Stomach (tissue), 9 donors: Measurements from ENCODE around the gene RIMS1. TPM values are rescaled to one million over a fixed set of nuclear protein-coding genes. Genes with fewer than 3 reads are reported as not detected.
A peak's percentile ranks its signal among the peaks of the same experiment; 100 is the strongest.

Experiments used
- DNase-seq, 2 donors: peaks; one replicate each; pipeline versions ENCODE4 v3.0.0 to v3.0.0-alpha.2; 2013 to 2019
- H3K27ac ChIP-seq, 5 donors: fragments of 200-600 bp in 4 of 5; sonication (generic) in 4 of 5; one replicate each; pipeline ENCODE4 v1.5.1; 2013 to 2019; ENCODE audit warnings: mild to moderate bottlenecking in 1 of 5, moderate library complexity in 1 of 5
- H3K27me3 ChIP-seq, 3 donors: fragments of 200-600 bp; sonication (generic); one replicate each; pipeline ENCODE4 v1.5.1; 2017 to 2019; ENCODE audit warnings: mixed run types in 1 of 3
- H3K36me3 ChIP-seq, 4 donors: fragments of 200-600 bp; sonication (generic); 1 replicate in 3 of 4; 2 replicates in 1 of 4; pipeline ENCODE4 v1.5.1; 2016 to 2019
- H3K4me1 ChIP-seq, 4 donors: fragments of 200-600 bp; sonication (generic); one replicate each; pipeline ENCODE4 v1.5.1; 2016 to 2019
- H3K4me3 ChIP-seq, 4 donors: fragments of 200-600 bp; sonication (generic) in 3 of 4; one replicate each; pipeline ENCODE4 v1.5.1; 2016 to 2019; ENCODE audit warnings: mild to moderate bottlenecking in 1 of 4
- H3K9me3 ChIP-seq, 4 donors: fragments of 200-600 bp; sonication (generic); one replicate each; pipeline ENCODE4 v1.5.1; 2016 to 2019
- CTCF ChIP-seq, 7 experiments: fragments of 450-650 bp in 4 of 7; fragments of 200-600 bp in 3 of 7; sonication (generic) in 3 of 7; IDR thresholded peaks; one replicate each; pipeline ENCODE4 v1.5.1; 2016 to 2019; ENCODE audit warnings: antibody characterized with exemption in 7 of 7, control low read depth in 2 of 7, mild to moderate bottlenecking in 1 of 7
- EP300 ChIP-seq: sonication (generic); formaldehyde crosslinking; IDR thresholded peaks from one replicate; pipeline ENCODE4 v1.6.1; 2017; ENCODE audit warnings: antibody characterized with exemption
- POLR2A ChIP-seq, 4 donors: fragments of 450-650 bp; IDR thresholded peaks; one replicate each; pipeline ENCODE4 v1.6.1; 2016; ENCODE audit warnings: antibody characterized with exemption in 4 of 4, control low read depth in 2 of 4, mild to moderate bottlenecking in 1 of 4, moderate library complexity in 1 of 4
- POLR2AphosphoS5 ChIP-seq, 3 donors: sonication (generic); formaldehyde crosslinking; IDR thresholded peaks; one replicate each; pipeline ENCODE4 v1.6.1; 2016; ENCODE audit warnings: antibody characterized with exemption in 3 of 3
- WGBS, 5 donors: extraction: QIAGEN DNeasy Blood & Tissue Kit in 3 of 5; methylation state at CpG; one replicate each; pipeline versions ENCODE4 v1.1.5 to v1.1.7; 2013 to 2018; 5-methylcytosine and 5-hydroxymethylcytosine counted together
- intact Hi-C: fragments of 100-400 bp; cut with DNase I; formaldehyde crosslinking; loops from one replicate; pipeline ENCODE4 v1.15.1; 2023; ENCODE audit warnings: low total_unique reads
- polyA plus RNA-seq, 3 donors: library from polyadenylated mRNA; stranded (reverse); fragments of 200-250 nt; gene quantifications; one replicate each; pipeline ENCODE4 v1.2.3, GENCODE V29; 2013
- total RNA-seq, 5 donors: library from RNA; depleted of rRNA; stranded (reverse); fragments of >200 nt; gene quantifications; one replicate each; pipeline versions ENCODE4 v1.1.0 to v1.2.3, GENCODE V29; 2014 to 2016
- donor health status: healthy with polysubstance abuse.
- donor health status: Bipolar disorder and iron deficiency.
- donor health status: healthy.

The RIMS1 gene
- total and polyA plus RNA-seq, 8 donors = 0.13 to 45.2 (median 5.1) TPM

- H3K4me1 ChIP-seq = no peaks in the 10 kb centered on the region
- H3K9me3 ChIP-seq = no peaks in the 10 kb centered on the region
- intact Hi-C loops = no loop called here
- no peak overlapping the region for H3K27ac ChIP-seq
- WGBS, 5 donors = 43 to 68% (median 57%) methylated on average over 1 of the region's 1 CpG
- H3K27me3 ChIP-seq = no peaks in the 10 kb centered on the region
- no peak for DNase-seq
- no peaks in the 10 kb centered on the region for H3K36me3 ChIP-seq
- TF ChIP-seq CTCF (IDR thresholded peaks at IDR 0.05) (no peak), POLR2AphosphoS5 (IDR thresholded peaks at IDR 0.05) (no peak), POLR2A (IDR thresholded peaks at IDR 0.05) (no peak), EP300 (no peak)
- no peak overlapping the region for H3K4me3 ChIP-seq
Measured at GRCh38 chr6:72272958-72273357, 386.6 kb downstream of the RIMS1 start.

- no peak for DNase-seq
- H3K36me3 ChIP-seq = no peaks in the 10 kb centered on the region
- H3K27ac ChIP-seq = peak overlapping the region in 1 of 5 donors; percentile 21
- H3K27me3 ChIP-seq = no peaks in the 10 kb centered on the region
- intact Hi-C loops = no loop called here
- H3K9me3 ChIP-seq = no peaks in the 10 kb centered on the region
- no peak overlapping the region for H3K4me3 ChIP-seq
- no peaks in the 10 kb centered on the region for H3K4me1 ChIP-seq
- no peak for TF ChIP-seq EP300
- no peak for TF ChIP-seq POLR2AphosphoS5 (IDR thresholded peaks at IDR 0.05)
- TF ChIP-seq CTCF (IDR thresholded peaks at IDR 0.05) = no peak
- TF ChIP-seq POLR2A (IDR thresholded peaks at IDR 0.05) = no peak
- 23 to 61% (median 38%) methylated on average over 1 of the region's 1 CpG for WGBS, 5 donors
Measured at GRCh38 chr6:72275888-72276287, 389.5 kb downstream of the RIMS1 start.

GRCh38 chr6:72282201-72282600 is 395.9 kb downstream of the RIMS1 start:
- Histone ChIP-seq H3K4me1 (no peaks in the 10 kb centered on the region), H3K27ac (no peak overlapping the region), H3K27me3 (no peaks in the 10 kb centered on the region), H3K9me3 (no peaks in the 10 kb centered on the region), H3K36me3 (no peaks in the 10 kb centered on the region), H3K4me3 (no peak overlapping the region)
- DNase-seq = no peak
- intact Hi-C loops = no loop called here
- TF ChIP-seq CTCF (IDR thresholded peaks at IDR 0.05) = no peak
- TF ChIP-seq POLR2AphosphoS5 (IDR thresholded peaks at IDR 0.05) = no peak
- TF ChIP-seq POLR2A (IDR thresholded peaks at IDR 0.05) = no peak
- TF ChIP-seq EP300 = no peak

- no peaks in the 10 kb centered on the region for H3K4me1 ChIP-seq
- TF ChIP-seq CTCF (IDR thresholded peaks at IDR 0.05) = no peak
- no peak for TF ChIP-seq POLR2A (IDR thresholded peaks at IDR 0.05)
- TF ChIP-seq EP300 = no peak
- TF ChIP-seq POLR2AphosphoS5 (IDR thresholded peaks at IDR 0.05) = no peak
- no peak for DNase-seq
- intact Hi-C loops = no loop called here
- WGBS, 5 donors = 77 to 85% (median 80%) methylated on average over 3 of the region's 3 CpGs
- H3K4me3 ChIP-seq = no peak overlapping the region
- no peaks in the 10 kb centered on the region for H3K36me3 ChIP-seq
- H3K9me3 ChIP-seq = no peaks in the 10 kb centered on the region
- H3K27me3 ChIP-seq = no peaks in the 10 kb centered on the region
- H3K27ac ChIP-seq = no peak overlapping the region
Measured at GRCh38 chr6:72283571-72283970, 397.2 kb downstream of the RIMS1 start.
